Measurements from ENCODE around the gene DGKQ.

The DGKQ gene

GRCh38 chr4:914531-914930 lies 58.8 kb downstream of the DGKQ start:
- no peak overlapping the region for H3K4me3 ChIP-seq (ENCODE audit: low read depth, low read length)
- TF ChIP-seq CTCF (IDR thresholded peaks at IDR 0.05; ENCODE audit: insufficient read depth, low read length, missing control alignments) = no peak
- CTCF ChIA-PET = no interaction called here
- DNase-seq (ENCODE audit: low read depth, low spot score) = no peak
- POLR2A ChIA-PET = no interaction called here

- H3K4me3 ChIP-seq (ENCODE audit: low read depth, low read length) = no peak overlapping the region
- no peak for TF ChIP-seq CTCF (IDR thresholded peaks at IDR 0.05; ENCODE audit: insufficient read depth, low read length, missing control alignments)
Measured at GRCh38 chr4:913280-913618, 60.1 kb downstream of the DGKQ start.

GRCh38 chr4:912548-913279 lies 60.7 kb downstream of the DGKQ start:
- CTCF ChIA-PET = no interaction called here
- DNase-seq (ENCODE audit: low read depth, low spot score) = no peak
- TF ChIP-seq CTCF (IDR thresholded peaks at IDR 0.05; ENCODE audit: insufficient read depth, low read length, missing control alignments) = no peak
- POLR2A ChIA-PET = no interaction called here
- no peak overlapping the region for H3K4me3 ChIP-seq (ENCODE audit: low read depth, low read length)

More at GRCh38 chr4:913280-913618, 60.1 kb downstream of the DGKQ start:
- CTCF ChIA-PET = no interaction called here
- POLR2A ChIA-PET = no interaction called here
- DNase-seq (ENCODE audit: low read depth, low spot score) = no peak

- CTCF ChIA-PET = no interaction called here
- no peak for TF ChIP-seq CTCF (IDR thresholded peaks at IDR 0.05; ENCODE audit: insufficient read depth, low read length, missing control alignments)
- no peak overlapping the region for H3K4me3 ChIP-seq (ENCODE audit: low read depth, low read length)
- POLR2A ChIA-PET = no interaction called here
- DNase-seq (ENCODE audit: low read depth, low spot score) = no peak
Measured at GRCh38 chr4:911871-912490, 61.4 kb downstream of the DGKQ start.

- no peak for DNase-seq (ENCODE audit: low read depth, low spot score)
- no peak overlapping the region for H3K4me3 ChIP-seq (ENCODE audit: low read depth, low read length)
- ChIA-PET CTCF (no interaction called here), POLR2A (no interaction called here)
- no peak for TF ChIP-seq CTCF (IDR thresholded peaks at IDR 0.05; ENCODE audit: insufficient read depth, low read length, missing control alignments)
Measured at GRCh38 chr4:911221-911751, 62.1 kb downstream of the DGKQ start.

GRCh38 chr4:910366-911091 lies 62.8 kb downstream of the DGKQ start:
- no peak for DNase-seq (ENCODE audit: low read depth, low spot score)
- no peak for TF ChIP-seq CTCF (IDR thresholded peaks at IDR 0.05; ENCODE audit: insufficient read depth, low read length, missing control alignments)
- CTCF ChIA-PET = no interaction called here
- no peak overlapping the region for H3K4me3 ChIP-seq (ENCODE audit: low read depth, low read length)
- POLR2A ChIA-PET = no interaction called here

All from AG04449 (cell line).